ENCODE measurements around the gene MVP.
"Not testable (repeated sequence)": the region's sequence is repeated elsewhere in the genome, so short reads cannot be mapped to it uniquely, and the experiment has no call there.

Gene MVP

GRCh38 chr16:29871822-29872546 lies 51.7 kb downstream of the MVP start:
- no peak for DNase-seq (ENCODE audit: low read depth in 2 of 2)

DNA sequence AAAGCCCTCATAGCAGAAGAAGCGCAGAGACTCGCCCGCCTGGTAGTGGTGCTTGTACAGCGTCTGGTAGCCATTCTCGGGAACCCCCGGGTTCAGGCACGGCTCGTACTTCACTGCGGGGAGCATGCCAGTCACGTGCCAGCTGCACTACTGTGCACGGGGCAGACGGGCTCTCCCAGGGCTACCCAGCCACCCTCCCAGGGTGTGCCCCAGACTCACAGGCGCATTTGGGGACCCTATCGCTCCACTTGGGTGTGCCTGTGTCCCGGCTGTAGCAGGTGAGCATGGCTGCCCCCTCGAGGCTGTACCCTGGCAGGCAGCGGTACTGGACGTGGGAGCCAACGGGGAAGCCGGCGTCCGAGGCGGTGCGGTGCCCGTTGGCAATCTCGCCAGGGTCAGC lies 53.1 kb downstream of the MVP start:
- no peak for DNase-seq (ENCODE audit: low read depth in 2 of 2)

DNA sequence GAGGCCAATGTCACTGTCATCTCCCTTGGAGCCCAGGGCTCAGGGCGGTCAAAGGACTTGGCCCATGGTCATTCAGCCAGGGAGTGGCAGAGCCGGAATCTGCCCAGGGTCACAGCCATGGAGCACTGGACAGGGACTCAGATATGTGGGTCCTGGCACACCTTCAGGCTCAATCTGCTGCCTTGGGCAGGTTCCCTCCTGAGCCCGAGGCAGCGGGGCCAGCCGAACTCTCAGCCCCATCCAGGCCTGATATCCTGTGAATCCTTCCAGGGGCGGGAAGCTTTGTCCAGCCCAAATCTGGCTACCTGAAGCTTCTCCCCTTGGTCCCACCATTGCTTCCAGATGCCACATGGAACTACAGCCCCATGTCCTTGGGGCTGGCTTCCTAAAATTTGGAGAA lies 54.9 kb downstream of the MVP start:
- DNase-seq (ENCODE audit: low read depth in 2 of 2) = no peak

DNA sequence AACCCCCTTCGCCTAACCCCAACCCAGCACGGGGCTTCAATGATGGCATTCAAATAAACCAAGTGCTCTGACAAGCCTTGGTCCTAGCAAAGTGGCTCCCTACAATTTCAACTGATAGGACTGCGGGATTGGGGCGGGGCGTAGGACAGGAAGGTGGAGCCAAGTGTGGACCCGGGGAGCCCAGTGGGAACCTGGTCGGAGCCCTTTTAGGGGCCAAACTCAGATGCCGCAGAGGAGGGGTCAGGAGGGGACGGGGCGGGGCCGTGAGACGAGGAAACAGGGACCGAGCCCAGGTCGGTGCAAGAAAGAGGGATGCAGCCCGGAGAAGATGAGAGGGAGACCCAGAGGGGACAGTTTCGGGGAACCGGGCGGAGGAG lies 55.9 kb downstream of the MVP start:
- DNase-seq (ENCODE audit: low read depth in 2 of 2) = no peak

GRCh38 chr16:29876594-29877249 lies 56.5 kb downstream of the MVP start:
- no peak for DNase-seq (ENCODE audit: low read depth in 2 of 2)

- no peak for DNase-seq (ENCODE audit: low read depth in 2 of 2)
Observed at GRCh38 chr16:29877266-29877961, 57.2 kb downstream of the MVP start.

DNA sequence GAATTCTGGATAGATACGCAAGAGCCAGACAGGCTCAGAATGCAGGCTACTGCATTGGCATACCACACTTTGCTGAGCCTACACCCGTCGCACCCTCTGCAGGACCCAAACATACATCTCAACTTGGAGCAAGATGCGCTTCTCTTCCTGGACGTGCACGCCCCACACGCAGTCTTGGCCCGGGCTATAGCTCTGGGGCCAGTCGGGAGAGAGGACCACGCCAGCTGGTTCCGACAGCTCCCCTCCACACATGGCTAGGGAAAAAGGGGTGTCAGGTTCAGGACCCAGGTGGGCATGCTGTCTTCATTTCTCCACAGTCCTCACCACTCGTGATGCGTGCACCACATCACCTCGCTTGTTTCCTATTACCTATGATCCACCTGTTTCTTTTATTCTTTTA lies 57.9 kb downstream of the MVP start:
- no peak for DNase-seq (ENCODE audit: low read depth in 2 of 2)

DNA sequence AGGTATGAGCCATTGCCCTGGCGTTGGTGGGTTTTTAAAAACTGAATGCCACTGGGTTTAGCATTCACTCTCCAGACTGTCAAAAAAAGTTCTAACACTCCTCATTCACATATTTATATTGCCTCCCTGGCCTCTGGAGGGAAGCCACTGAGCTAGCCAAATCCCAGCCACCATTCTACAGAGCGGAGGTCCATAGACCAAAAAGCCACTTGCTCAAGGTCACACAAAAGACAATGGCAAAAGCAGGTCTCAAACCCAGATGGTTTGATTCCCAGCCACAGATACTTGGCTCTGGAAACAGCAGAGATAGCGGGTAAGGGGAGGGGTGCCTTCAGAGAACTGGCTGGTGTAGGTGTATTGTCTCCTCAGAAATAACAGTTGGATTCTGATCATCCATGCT lies 60.8 kb downstream of the MVP start:
- no peak for DNase-seq (ENCODE audit: low read depth in 2 of 2)

- no peak for DNase-seq (ENCODE audit: low read depth in 2 of 2)
Observed at GRCh38 chr16:29883987-29884386, 63.7 kb downstream of the MVP start.

GRCh38 chr16:29889372-29889771 lies 69.1 kb downstream of the MVP start:
- not testable (repeated sequence) for DNase-seq (ENCODE audit: low read depth in 2 of 2)

DNA sequence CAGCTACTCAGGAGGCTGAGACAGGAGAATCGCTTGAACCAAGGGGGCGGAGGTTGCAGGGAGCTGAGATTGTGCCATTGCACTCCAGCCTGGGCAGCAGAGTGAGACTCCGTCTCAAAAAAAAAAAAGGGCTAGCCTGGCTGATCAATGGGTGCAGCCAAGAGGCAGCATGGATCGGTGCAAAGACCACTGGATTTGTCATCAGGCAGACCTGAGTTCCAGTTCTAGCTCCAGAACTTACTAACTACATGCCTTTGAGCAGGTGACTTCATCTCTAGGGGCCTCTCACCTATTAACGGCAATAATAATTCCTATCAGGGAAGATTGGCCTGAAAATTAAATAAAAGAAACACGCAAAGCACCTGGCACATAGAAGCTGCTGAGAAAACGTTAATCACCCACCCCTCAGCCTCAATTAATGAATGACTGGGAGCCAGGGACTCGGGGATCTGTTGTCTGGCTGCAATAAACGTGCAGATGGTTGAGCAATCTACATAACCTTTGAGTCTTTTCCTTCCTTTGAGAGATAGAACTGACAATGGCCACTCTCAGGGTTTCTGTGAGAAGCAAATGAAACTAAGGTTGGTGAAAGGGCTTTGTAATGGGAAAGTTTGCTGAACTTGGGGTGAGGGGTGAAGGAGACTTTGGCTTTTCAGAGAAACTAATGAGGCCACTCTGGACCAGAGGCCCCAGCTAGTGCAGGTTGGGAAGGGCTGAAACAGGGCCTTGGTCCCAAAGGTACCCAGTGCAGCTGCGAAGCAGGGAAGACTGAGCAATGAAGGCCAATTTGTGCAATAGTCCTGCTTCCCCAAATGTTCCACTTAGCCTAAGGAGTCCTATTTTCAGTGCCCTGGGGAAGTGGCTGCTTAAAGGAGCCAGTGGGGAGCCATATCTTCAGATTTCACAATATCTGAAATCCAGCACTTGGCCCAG lies 71.5 kb downstream of the MVP start:
- DNase-seq (ENCODE audit: low read depth in 2 of 2) = no peak

- no peak for DNase-seq (ENCODE audit: low read depth in 2 of 2)
Observed at GRCh38 chr16:29892458-29892813, 72.2 kb downstream of the MVP start.

DNA sequence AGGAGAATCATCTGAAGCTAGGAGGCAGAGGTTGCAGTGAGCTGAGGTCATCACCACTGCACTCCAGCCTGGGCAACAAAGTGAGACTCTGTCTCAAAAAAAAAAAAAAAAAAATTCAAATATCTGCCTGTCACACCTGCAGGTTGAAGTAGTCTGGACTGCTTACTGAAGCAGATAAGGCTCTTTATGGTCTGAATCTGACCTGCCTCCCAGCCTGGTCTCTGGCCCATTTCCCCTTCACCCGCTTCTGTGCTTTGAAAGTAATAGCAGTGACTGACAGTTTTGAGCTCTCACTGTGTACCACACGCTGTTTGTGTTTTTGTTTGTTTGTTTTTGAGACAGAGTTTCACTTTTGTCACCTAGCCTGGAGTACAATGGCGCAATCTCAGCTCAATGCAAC lies 73.3 kb downstream of the MVP start:
- no peak for DNase-seq (ENCODE audit: low read depth in 2 of 2)

DNA sequence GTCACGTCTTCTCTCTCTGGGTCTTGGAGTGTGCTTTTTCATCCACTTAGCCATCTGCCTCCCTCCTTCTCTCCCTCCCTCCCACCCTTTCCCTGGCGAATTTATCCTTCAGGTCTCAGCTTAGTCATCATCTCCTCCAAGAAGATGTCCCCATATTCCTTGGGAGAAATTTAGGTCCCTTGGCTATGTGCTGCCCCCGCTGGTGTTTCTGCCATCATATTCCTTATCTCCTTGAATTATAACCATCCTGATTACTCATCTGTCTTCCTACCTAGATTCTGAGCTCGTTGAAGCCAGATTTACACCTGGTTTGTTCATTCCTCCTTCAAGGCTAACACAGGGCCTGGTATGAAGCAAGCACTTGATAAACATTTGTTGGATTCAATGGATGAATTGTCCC lies 74.1 kb downstream of the MVP start:
- no peak for DNase-seq (ENCODE audit: low read depth in 2 of 2)

GRCh38 chr16:29896841-29897240 lies 76.6 kb downstream of the MVP start:
- no peak for DNase-seq (ENCODE audit: low read depth in 2 of 2)

GRCh38 chr16:29897333-29897732 lies 77.1 kb downstream of the MVP start:
- no peak for DNase-seq (ENCODE audit: low read depth in 2 of 2)

All from fibroblast of skin of left biceps (primary cell).